Stimulated activated naive CD8-positive, alpha-beta T cell treated with anti-CD3 and anti-CD28 coated beads, Interleukin-15, amount 100 ng/mL, for 72 hours (primary cell): ENCODE data around the gene BBOF1.

Experiments used
- ATAC-seq: fragments of 150-1000 bp; cut with Tn5 transposase; 2 replicates; pipeline ENCODE4 v1.10.0; 2021; ENCODE audit warnings: mild to moderate bottlenecking, moderate library complexity
- DNase-seq, 2 donors: peaks; one replicate each; pipeline ENCODE4 v3.0.0; 2021 to 2022
- H3K27ac Mint-ChIP-seq, 2 donors: one replicate each; pipeline ENCODE4 v1.8.0; 2022; ENCODE audit warnings: mild to moderate bottlenecking in 2 of 2, mixed read lengths in 2 of 2, moderate library complexity in 2 of 2
- H3K27me3 Mint-ChIP-seq: one replicate; pipeline ENCODE4 v1.8.0; 2022; ENCODE audit warnings: mixed read lengths
- H3K4me1 Mint-ChIP-seq: one replicate; pipeline ENCODE4 v1.8.0; 2022; ENCODE audit warnings: mild to moderate bottlenecking, mixed read lengths
- H3K4me3 Mint-ChIP-seq, 2 donors: one replicate each; pipeline ENCODE4 v1.8.0; 2022; ENCODE audit warnings: mild to moderate bottlenecking in 2 of 2, mixed read lengths in 2 of 2, moderate library complexity in 1 of 2
- H3K9me3 Mint-ChIP-seq, 2 donors: one replicate each; pipeline ENCODE4 v1.8.0; 2022; ENCODE audit warnings: mixed read lengths in 2 of 2

Gene BBOF1

GRCh38 chr14:74008843-74009499, 10.2 kb upstream of the BBOF1 start:
- no peaks in the 10 kb centered on the region for H3K9me3 Mint-ChIP-seq
- H3K4me3 Mint-ChIP-seq, result no peak overlapping the region
- no peaks in the 10 kb centered on the region for H3K27me3 Mint-ChIP-seq
- ATAC-seq, result no peak
- no peak overlapping the region for H3K27ac Mint-ChIP-seq
- H3K4me1 Mint-ChIP-seq, result no peaks in the 10 kb centered on the region
- no peak for DNase-seq

GRCh38 chr14:74014299-74014698, 4.8 kb upstream of the BBOF1 start:
- no peaks in the 10 kb centered on the region for H3K27me3 Mint-ChIP-seq
- no peak overlapping the region for H3K27ac Mint-ChIP-seq
- peaks cover 12% of the 10 kb centered on the region for H3K4me1 Mint-ChIP-seq
- no peaks in the 10 kb centered on the region for H3K9me3 Mint-ChIP-seq
- ATAC-seq (no peak), DNase-seq (no peak)
- H3K4me3 Mint-ChIP-seq, result no peak overlapping the region

DNA sequence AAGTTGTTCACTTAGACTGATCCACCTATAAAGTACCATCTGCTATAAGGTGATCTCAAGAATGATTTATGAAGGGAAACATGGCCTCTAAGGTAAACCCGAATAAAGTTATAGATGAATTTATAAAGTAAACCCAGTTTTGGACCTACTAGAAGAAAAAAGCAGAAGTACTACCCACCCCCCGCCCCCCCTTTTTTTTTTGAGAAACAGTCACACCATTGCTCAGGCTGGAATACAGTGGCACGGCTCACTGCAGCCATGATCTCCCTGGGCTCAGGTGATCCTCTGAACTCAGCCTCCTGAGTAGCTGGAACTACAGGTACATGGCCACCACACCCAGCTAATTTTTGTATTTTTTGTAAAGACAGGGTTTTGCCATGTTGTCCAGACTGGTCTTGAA, 4.0 kb upstream of the BBOF1 start:
- Mint-ChIP-seq H3K27me3 (no peaks in the 10 kb centered on the region), H3K9me3 (no peaks in the 10 kb centered on the region), H3K27ac (no peak overlapping the region), H3K4me3 (no peak overlapping the region), H3K4me1 (peaks cover 18% of the 10 kb centered on the region)
- ATAC-seq (no peak), DNase-seq (no peak)

GRCh38 chr14:74015963-74016362, 3.2 kb upstream of the BBOF1 start:
- no peaks in the 10 kb centered on the region for H3K9me3 Mint-ChIP-seq
- peaks cover 18% of the 10 kb centered on the region for H3K4me1 Mint-ChIP-seq
- ATAC-seq, result no peak
- no peak overlapping the region for H3K27ac Mint-ChIP-seq
- H3K27me3 Mint-ChIP-seq, result no peaks in the 10 kb centered on the region
- H3K4me3 Mint-ChIP-seq, result no peak overlapping the region
- DNase-seq, result no peak

GRCh38 chr14:74018174-74018585, 969 bp upstream of the BBOF1 start:
- peak overlapping the region; percentile 91 to 97 for H3K4me3 Mint-ChIP-seq
- H3K27me3 Mint-ChIP-seq, result no peaks in the 10 kb centered on the region
- peaks cover 18% of the 10 kb centered on the region for H3K4me1 Mint-ChIP-seq
- no peaks in the 10 kb centered on the region for H3K9me3 Mint-ChIP-seq
- DNase-seq (no peak), ATAC-seq (peak; percentile 48)
- peak overlapping the region; percentile 95 to 99 for H3K27ac Mint-ChIP-seq

- ATAC-seq (no peak), DNase-seq (no peak)
- peak overlapping the region; percentile 56 to 86 for H3K27ac Mint-ChIP-seq
- no peaks in the 10 kb centered on the region for H3K27me3 Mint-ChIP-seq
- no peaks in the 10 kb centered on the region for H3K9me3 Mint-ChIP-seq
- peaks cover 18% of the 10 kb centered on the region for H3K4me1 Mint-ChIP-seq
- H3K4me3 Mint-ChIP-seq, result peak overlapping the region; percentile 91 to 97
Measured at GRCh38 chr14:74019408-74020137, 424 bp downstream of the BBOF1 start.

GRCh38 chr14:74022346-74022745, 3.2 kb downstream of the BBOF1 start:
- no peak for DNase-seq
- Mint-ChIP-seq H3K27me3 (no peaks in the 10 kb centered on the region), H3K27ac (no peak overlapping the region), H3K4me1 (peaks cover 18% of the 10 kb centered on the region), H3K4me3 (no peak overlapping the region), H3K9me3 (no peaks in the 10 kb centered on the region)
- no peak for ATAC-seq

DNA sequence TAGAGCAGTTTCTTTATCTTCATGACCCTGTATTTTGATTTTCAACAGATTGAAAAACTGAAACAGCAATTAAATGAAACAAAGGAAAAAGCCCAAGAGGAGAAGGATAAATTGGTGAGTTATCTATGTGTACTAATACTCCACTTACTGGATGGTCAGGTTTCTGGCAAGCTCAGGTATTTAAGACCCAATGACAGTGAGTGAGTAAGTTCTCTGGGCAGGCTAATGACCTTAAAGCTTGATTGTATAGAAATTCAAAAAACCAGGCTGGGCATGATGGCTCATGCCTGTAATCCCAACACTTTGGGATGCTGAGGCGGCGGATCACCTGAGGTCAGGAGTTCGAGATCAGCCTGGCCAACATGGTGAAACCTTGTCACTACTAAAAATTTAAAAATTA, 10.0 kb downstream of the BBOF1 start:
- no peak for ATAC-seq

DNA sequence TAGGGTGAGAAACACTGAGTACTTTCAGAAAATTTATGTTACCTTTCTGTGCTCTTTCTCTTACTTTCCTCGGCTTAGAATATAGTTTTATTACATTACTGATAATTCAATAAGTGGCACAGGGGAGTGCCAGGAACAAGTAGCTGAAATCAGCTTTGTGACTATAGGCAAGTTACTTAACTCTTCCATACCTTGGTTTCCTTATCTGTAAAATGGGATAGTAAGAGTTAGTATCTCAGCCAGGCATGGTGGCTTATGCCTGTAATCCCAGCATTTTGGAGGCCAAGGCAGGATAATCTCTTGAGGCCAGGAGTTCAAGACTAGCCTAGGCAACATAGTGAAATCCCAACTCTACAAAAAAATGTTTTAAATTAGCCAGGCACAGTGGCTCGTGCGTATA, 15.4 kb downstream of the BBOF1 start:
- H3K4me1 Mint-ChIP-seq, result no peaks in the 10 kb centered on the region
- no peak for DNase-seq
- no peak overlapping the region for H3K4me3 Mint-ChIP-seq
- no peaks in the 10 kb centered on the region for H3K9me3 Mint-ChIP-seq
- no peaks in the 10 kb centered on the region for H3K27me3 Mint-ChIP-seq
- H3K27ac Mint-ChIP-seq, result no peak overlapping the region
- no peak for ATAC-seq

More for the DNA sequence above, 10.0 kb downstream of the BBOF1 start:
- no peak for DNase-seq
- Mint-ChIP-seq H3K27ac (no peak overlapping the region), H3K4me1 (no peaks in the 10 kb centered on the region), H3K4me3 (no peak overlapping the region), H3K9me3 (no peaks in the 10 kb centered on the region), H3K27me3 (no peaks in the 10 kb centered on the region)

DNA sequence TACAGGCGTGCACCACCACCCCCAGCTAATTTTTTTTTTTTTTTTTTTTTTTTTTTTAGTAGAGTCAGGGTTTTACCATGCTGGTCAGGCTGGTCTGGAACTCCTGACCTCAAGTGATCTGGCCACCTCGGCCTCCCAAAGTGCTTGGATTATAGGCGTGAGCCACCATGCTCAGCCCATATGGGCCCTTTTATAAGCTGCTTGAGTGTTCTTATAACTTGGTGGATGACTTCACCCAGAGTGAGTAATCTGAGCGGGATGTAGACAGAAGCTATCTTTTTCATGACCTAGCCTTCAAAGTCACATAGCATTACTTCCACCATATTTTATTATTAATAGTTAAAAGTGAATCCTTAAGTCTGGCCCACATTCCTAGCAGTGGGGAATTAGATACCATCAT, 16.4 kb downstream of the BBOF1 start:
- Mint-ChIP-seq H3K9me3 (no peaks in the 10 kb centered on the region), H3K4me1 (no peaks in the 10 kb centered on the region), H3K4me3 (no peak overlapping the region), H3K27ac (no peak overlapping the region), H3K27me3 (no peaks in the 10 kb centered on the region)
- ATAC-seq (no peak), DNase-seq (no peak)

DNA sequence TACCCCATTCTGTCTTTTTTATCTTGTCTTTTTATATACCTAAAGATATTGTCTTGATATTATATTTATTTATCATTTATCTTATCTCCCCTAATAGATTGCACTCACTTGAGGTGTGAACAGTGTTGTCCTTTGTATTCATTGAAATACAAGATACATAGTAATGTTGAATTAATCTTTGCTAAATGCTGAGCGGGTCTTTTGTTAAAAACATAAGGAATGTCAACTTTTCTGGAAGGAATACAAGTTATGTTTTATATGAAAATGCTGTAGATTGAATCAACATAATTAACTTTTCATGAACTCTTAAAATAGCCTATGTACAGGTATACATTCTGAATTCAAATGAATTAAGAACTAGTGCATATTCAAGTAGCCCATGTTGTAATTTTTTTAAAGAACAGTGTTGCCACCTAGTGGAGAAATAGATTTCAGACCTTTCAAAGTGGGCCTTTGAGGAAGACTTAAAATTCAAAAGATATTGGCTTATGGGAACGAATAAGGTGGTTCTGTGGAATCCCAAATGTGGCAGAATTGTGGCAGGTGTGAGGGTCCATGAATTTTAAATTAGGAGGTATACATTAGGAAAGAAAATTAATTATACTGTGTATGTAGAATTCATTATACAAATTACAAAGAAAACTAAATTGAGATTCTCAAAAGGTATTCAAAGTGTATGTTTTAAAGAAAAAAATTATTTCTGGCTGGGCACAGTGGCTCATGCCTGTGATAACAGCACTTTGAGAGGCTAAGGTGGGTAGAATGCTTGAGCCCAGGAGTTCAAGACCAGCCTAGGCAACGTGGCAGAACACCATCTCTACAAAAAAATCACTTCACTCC, 19.1 kb downstream of the BBOF1 start:
- Mint-ChIP-seq H3K4me1 (no peaks in the 10 kb centered on the region), H3K9me3 (no peaks in the 10 kb centered on the region), H3K27ac (peak overlapping the region in 1 of 2 donors; percentile 42), H3K4me3 (no peak overlapping the region), H3K27me3 (no peaks in the 10 kb centered on the region)
- DNase-seq, result no peak
- no peak for ATAC-seq

- Mint-ChIP-seq H3K9me3 (no peaks in the 10 kb centered on the region), H3K27me3 (no peaks in the 10 kb centered on the region), H3K27ac (no peak overlapping the region), H3K4me1 (no peaks in the 10 kb centered on the region), H3K4me3 (no peak overlapping the region)
- ATAC-seq, result no peak
- no peak for DNase-seq
Measured at GRCh38 chr14:74042296-74042695, 23.1 kb downstream of the BBOF1 start.

DNA sequence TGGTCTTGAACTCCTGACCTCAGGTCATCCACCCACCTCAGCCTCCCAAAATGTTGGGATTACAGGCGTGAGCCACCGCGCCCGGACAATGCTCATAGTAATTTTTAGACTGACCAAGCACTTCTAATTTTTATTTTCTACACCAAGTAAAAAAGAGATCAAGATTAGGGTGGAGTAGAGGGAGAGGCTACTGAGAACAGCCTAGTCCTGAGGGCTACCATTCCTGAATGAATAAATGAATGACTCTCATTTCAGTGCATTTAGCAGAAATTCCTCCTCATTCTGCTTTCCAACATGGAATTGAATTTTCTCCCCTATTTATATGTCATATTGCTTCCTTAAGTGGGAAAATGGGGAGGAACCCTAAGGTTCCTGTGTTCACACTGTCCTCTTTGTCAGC, 26.4 kb downstream of the BBOF1 start:
- no peak for ATAC-seq
- H3K9me3 Mint-ChIP-seq, result no peaks in the 10 kb centered on the region
- no peak overlapping the region for H3K4me3 Mint-ChIP-seq
- no peak overlapping the region for H3K27ac Mint-ChIP-seq
- no peaks in the 10 kb centered on the region for H3K4me1 Mint-ChIP-seq
- no peak for DNase-seq
- H3K27me3 Mint-ChIP-seq, result no peaks in the 10 kb centered on the region

- Mint-ChIP-seq H3K9me3 (no peaks in the 10 kb centered on the region), H3K4me1 (no peaks in the 10 kb centered on the region), H3K4me3 (no peak overlapping the region), H3K27ac (no peak overlapping the region), H3K27me3 (no peaks in the 10 kb centered on the region)
- DNase-seq, result no peak
- no peak for ATAC-seq
Measured at GRCh38 chr14:74048281-74048680, 29.1 kb downstream of the BBOF1 start.

- no peak for ATAC-seq
- Mint-ChIP-seq H3K27ac (no peak overlapping the region), H3K9me3 (no peaks in the 10 kb centered on the region), H3K4me3 (no peak overlapping the region), H3K4me1 (no peaks in the 10 kb centered on the region), H3K27me3 (no peaks in the 10 kb centered on the region)
- no peak for DNase-seq
Measured at GRCh38 chr14:74049876-74050495, 30.8 kb downstream of the BBOF1 start.

GRCh38 chr14:74062809-74063150, 43.6 kb downstream of the BBOF1 start:
- H3K27ac Mint-ChIP-seq, result peak overlapping the region in 1 of 2 donors; percentile 20
- H3K9me3 Mint-ChIP-seq, result no peaks in the 10 kb centered on the region
- no peaks in the 10 kb centered on the region for H3K4me1 Mint-ChIP-seq
- DNase-seq, result no peak
- no peak for ATAC-seq
- H3K4me3 Mint-ChIP-seq, result no peak overlapping the region
- H3K27me3 Mint-ChIP-seq, result no peaks in the 10 kb centered on the region
